CD4-positive, alpha-beta memory T cell (primary cell): ENCODE results near the gene ADGRG3. TPM values are rescaled to one million over a fixed set of nuclear protein-coding genes. Genes with fewer than 3 reads are reported as not detected.
A peak's percentile ranks its signal among the peaks of the same experiment; 100 is the strongest.

Experiments used
- CTCF ChIA-PET: fragments of 350-600 bp; sonication (Branson Sonifier 250); formaldehyde crosslinking; loops from one replicate; lab custom pipeline; 2021; ENCODE audit warnings: inconsistent platforms; ENCODE audit not compliant: partially characterized antibody; lab: Charles Lee
- POLR2A ChIA-PET: fragments of 350-600 bp; sonication (Branson Sonifier 250); formaldehyde crosslinking; loops from one replicate; lab custom pipeline; 2021; ENCODE audit not compliant: partially characterized antibody; lab: Charles Lee
- DNase-seq, 5 donors: peaks; one replicate each; pipeline versions ENCODE4 v3.0.0 to v3.0.0-alpha.2; 2020 to 2022; ENCODE audit warnings: mixed read lengths in 1 of 5
- H3K27ac ChIP-seq: one replicate; pipeline ENCODE4 v1.7.0; 2013; ENCODE audit warnings: low read depth, low read length
- H3K27me3 ChIP-seq: 2 replicates; pipeline ENCODE4 v1.7.0; 2013; ENCODE audit warnings: mild to moderate bottlenecking, low read length, moderate library complexity; ENCODE audit not compliant: insufficient read depth
- H3K36me3 ChIP-seq: 2 replicates; pipeline ENCODE4 v1.7.0; 2013; ENCODE audit warnings: mild to moderate bottlenecking, low read length, moderate library complexity; ENCODE audit not compliant: insufficient read depth
- H3K4me1 ChIP-seq: 2 replicates; pipeline ENCODE4 v1.7.0; 2013; ENCODE audit warnings: mild to moderate bottlenecking, low read length, moderate library complexity; ENCODE audit not compliant: insufficient read depth
- H3K4me3 ChIP-seq, 2 donors: one replicate each; pipeline ENCODE4 v1.7.0; 2013; ENCODE audit warnings: low read length in 2 of 2, mild to moderate bottlenecking in 1 of 2
- H3K9me3 ChIP-seq, 2 donors: one replicate each; pipeline ENCODE4 v1.7.0; 2013; ENCODE audit warnings: low read length in 2 of 2, control low read depth in 1 of 2; ENCODE audit not compliant: control insufficient read depth in 1 of 2
- H3K27ac Mint-ChIP-seq, 7 donors: one replicate each; pipeline ENCODE4 v1.8.0; 2020 to 2021; ENCODE audit warnings: mixed read lengths in 7 of 7, mild to moderate bottlenecking in 6 of 7, inconsistent platforms in 3 of 7, moderate library complexity in 3 of 7
- H3K27me3 Mint-ChIP-seq, 2 donors: one replicate each; pipeline ENCODE4 v1.8.0; 2020 to 2021; ENCODE audit warnings: mixed read lengths in 2 of 2
- H3K36me3 Mint-ChIP-seq, 2 donors: one replicate each; pipeline ENCODE4 v1.8.0; 2020 to 2021; ENCODE audit warnings: mixed read lengths in 2 of 2, inconsistent platforms in 1 of 2, mild to moderate bottlenecking in 1 of 2
- H3K4me1 Mint-ChIP-seq, 4 donors: one replicate each; pipeline ENCODE4 v1.8.0; 2020 to 2021; ENCODE audit warnings: mixed read lengths in 4 of 4, mild to moderate bottlenecking in 1 of 4
- H3K4me3 Mint-ChIP-seq, 8 donors: one replicate each; pipeline ENCODE4 v1.8.0; 2020 to 2021; ENCODE audit warnings: mixed read lengths in 8 of 8, mild to moderate bottlenecking in 7 of 8, moderate library complexity in 6 of 8, inconsistent platforms in 3 of 8
- H3K9me3 Mint-ChIP-seq, 8 donors: one replicate each; pipeline ENCODE4 v1.8.0; 2020 to 2021; ENCODE audit warnings: mixed read lengths in 8 of 8, mild to moderate bottlenecking in 5 of 8, inconsistent platforms in 3 of 8, moderate library complexity in 1 of 8
- intact Hi-C: fragments of 100-400 bp; cut with micrococcal nuclease; formaldehyde crosslinking; loops from one replicate; pipeline ENCODE4 v1.15.1; 2023
- polyA plus RNA-seq, 2 donors: library from polyadenylated mRNA; unstranded; fragments of 300-500 nt; fragmentation: Illumina TruSeq; gene quantifications; one replicate each; pipeline ENCODE4 v1.2.3, GENCODE V29; 2021
- total RNA-seq, 2 experiments: library from RNA; stranded (reverse); gene quantifications; one replicate each; pipeline ENCODE4 v1.2.3, GENCODE V29; 2021

ADGRG3 gene
- total and polyA plus RNA-seq, 4 experiments from 2014 or later, result not detected

GRCh38 chr16:57701759-57702371 lies 33.8 kb downstream of the ADGRG3 start:
- Histone ChIP-seq H3K9me3 (no peaks in the 10 kb centered on the region), H3K27me3 (no peaks in the 10 kb centered on the region), H3K4me1 (no peaks in the 10 kb centered on the region), H3K36me3 (no peaks in the 10 kb centered on the region), H3K27ac (no peak overlapping the region), H3K4me3 (no peak overlapping the region)
- no peaks in the 10 kb centered on the region for H3K4me1 Mint-ChIP-seq
- peaks cover 0 to under 1% of the 10 kb centered on the region in 2 donors for H3K27me3 Mint-ChIP-seq
- no peak overlapping the region for H3K27ac Mint-ChIP-seq
- ChIA-PET POLR2A (no interaction called here), CTCF (no interaction called here)
- peaks cover 0 to 2% (median 0%) of the 10 kb centered on the region in 8 donors for H3K9me3 Mint-ChIP-seq
- no peak for DNase-seq
- H3K4me3 Mint-ChIP-seq, result no peak overlapping the region
- intact Hi-C loops, result no loop called here
- no peaks in the 10 kb centered on the region for H3K36me3 Mint-ChIP-seq

GRCh38 chr16:57703416-57704010 lies 35.4 kb downstream of the ADGRG3 start:
- no peaks in the 10 kb centered on the region for H3K4me1 ChIP-seq
- peaks cover 0 to 9% of the 10 kb centered on the region in 2 donors for H3K27me3 Mint-ChIP-seq
- no peak overlapping the region for H3K4me3 Mint-ChIP-seq
- no peaks in the 10 kb centered on the region for H3K27me3 ChIP-seq
- H3K4me3 ChIP-seq, result no peak overlapping the region
- H3K36me3 Mint-ChIP-seq, result no peaks in the 10 kb centered on the region
- H3K9me3 Mint-ChIP-seq, result peaks cover 0 to 3% (median 0%) of the 10 kb centered on the region in 8 donors
- H3K36me3 ChIP-seq, result no peaks in the 10 kb centered on the region
- ChIA-PET CTCF (interaction anchor here (0.6 kb wide), 1 partner anchor 1254 kb away, joined by 3 read pairs; no protein-coding TSS in a partner anchor), POLR2A (no interaction called here)
- no peaks in the 10 kb centered on the region for H3K4me1 Mint-ChIP-seq
- intact Hi-C loops, result no loop called here
- DNase-seq, result no peak
- H3K27ac ChIP-seq, result no peak overlapping the region
- no peaks in the 10 kb centered on the region for H3K9me3 ChIP-seq
- H3K27ac Mint-ChIP-seq, result no peak overlapping the region

DNA sequence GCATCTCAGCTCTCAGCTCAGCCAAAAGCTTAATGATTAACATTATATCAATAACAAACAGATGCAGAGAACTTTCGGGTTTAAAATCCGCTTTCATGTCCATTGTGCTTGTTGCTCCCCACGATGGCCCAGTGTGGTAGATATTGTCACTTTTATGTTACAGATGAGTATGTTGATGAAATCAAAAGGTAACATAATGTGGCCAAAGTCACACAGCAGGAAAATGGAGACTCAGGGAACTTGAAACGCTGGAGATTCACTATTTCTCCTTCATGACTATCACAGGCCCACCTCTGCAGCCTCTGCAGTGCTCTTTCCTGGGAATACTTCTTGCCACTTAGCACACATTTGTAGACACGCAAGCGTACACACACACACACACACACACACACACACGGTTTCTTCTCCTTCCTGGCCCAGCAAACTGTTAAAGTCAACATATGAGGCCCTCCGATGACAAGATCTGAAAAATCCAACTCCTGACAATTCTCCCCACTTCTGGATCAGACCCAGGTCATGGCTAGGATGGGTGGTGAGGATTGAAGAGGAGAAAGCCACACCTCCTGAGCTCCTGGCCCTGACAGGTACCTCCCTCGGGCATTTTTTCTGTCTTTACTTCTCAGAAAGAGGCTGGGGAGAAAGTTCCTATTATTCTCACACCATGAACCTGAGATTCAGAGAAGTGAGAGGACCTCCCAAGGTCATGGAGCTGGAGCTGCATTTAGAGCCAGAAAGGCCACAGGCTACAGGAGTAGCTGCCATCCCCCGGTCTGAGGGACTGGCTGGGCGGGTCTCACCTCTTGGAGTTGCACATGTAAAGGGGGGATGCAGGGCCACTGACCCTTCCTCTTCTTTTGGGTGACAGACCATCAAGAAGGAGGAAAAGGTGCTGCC lies 36.2 kb downstream of the ADGRG3 start:
- DNase-seq, result no peak
- intact Hi-C loops, result no loop called here
- ChIA-PET POLR2A (no interaction called here), CTCF (interaction anchor here (0.6 kb wide), 1 partner anchor 1255 kb away, joined by 3 read pairs; no protein-coding TSS in a partner anchor)
- Histone ChIP-seq H3K4me3 (no peak overlapping the region), H3K27ac (no peak overlapping the region), H3K9me3 (no peaks in the 10 kb centered on the region), H3K4me1 (no peaks in the 10 kb centered on the region), H3K27me3 (no peaks in the 10 kb centered on the region), H3K36me3 (no peaks in the 10 kb centered on the region)
- peaks cover 0 to 3% (median 0%) of the 10 kb centered on the region in 8 donors for H3K9me3 Mint-ChIP-seq
- peak overlapping the region in 1 of 7 donors; percentile 1 for H3K27ac Mint-ChIP-seq
- H3K4me3 Mint-ChIP-seq, result no peak overlapping the region
- H3K4me1 Mint-ChIP-seq, result no peaks in the 10 kb centered on the region
- no peaks in the 10 kb centered on the region for H3K36me3 Mint-ChIP-seq
- H3K27me3 Mint-ChIP-seq, result peaks cover 0 to 9% of the 10 kb centered on the region in 2 donors

DNA sequence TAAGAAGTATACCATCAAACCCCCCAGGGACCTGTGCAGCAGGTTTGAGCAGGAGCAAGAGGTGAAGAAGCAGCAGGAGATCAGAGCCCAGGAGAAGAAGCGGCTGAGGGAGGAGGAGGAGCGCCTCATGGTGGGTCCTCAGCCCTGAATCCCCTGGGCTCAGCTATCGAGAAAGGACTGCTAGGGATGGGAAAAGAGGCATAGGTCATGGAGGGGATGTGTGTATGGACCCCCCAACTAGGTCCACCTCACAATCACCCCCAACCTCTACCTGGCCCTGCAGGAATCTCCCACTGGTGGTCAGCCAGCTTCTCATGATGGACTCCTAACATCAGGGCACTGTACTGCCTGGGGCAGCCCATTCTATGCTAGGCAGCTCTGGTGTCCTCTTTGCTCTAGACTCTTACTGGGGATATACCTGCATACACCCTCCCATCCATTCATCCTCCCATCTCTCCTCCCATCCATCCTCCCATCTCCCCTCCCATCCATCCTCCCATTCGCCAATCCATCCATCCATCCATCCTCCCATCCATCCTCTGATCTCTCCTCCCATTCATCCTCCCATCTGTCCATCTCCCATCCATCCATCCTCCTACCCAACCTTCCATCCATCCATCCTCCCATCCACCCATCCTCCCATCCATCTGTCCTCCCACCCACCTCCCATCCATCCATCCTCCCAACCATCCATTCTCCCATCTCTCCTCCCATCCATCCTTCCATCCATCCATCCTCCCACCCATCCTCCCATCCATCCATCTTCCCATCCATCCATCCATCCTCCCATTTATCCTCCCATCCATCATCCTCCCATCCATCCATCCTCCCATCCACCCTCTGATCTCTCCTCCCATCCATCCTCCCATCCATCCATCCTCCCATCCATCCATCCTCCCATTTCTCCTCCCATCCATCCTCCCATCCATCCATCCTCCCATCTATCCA lies 37.1 kb downstream of the ADGRG3 start:
- Histone ChIP-seq H3K4me1 (no peaks in the 10 kb centered on the region), H3K4me3 (no peak overlapping the region), H3K9me3 (no peaks in the 10 kb centered on the region), H3K27ac (no peak overlapping the region), H3K36me3 (no peaks in the 10 kb centered on the region), H3K27me3 (no peaks in the 10 kb centered on the region)
- intact Hi-C loops, result no loop called here
- ChIA-PET POLR2A (no interaction called here), CTCF (no interaction called here)
- peaks cover 0 to 9% of the 10 kb centered on the region in 2 donors for H3K27me3 Mint-ChIP-seq
- H3K4me3 Mint-ChIP-seq, result no peak overlapping the region
- no peaks in the 10 kb centered on the region for H3K36me3 Mint-ChIP-seq
- H3K4me1 Mint-ChIP-seq, result no peaks in the 10 kb centered on the region
- DNase-seq, result no peak
- H3K27ac Mint-ChIP-seq, result no peak overlapping the region
- peaks cover 0 to 3% (median 0%) of the 10 kb centered on the region in 8 donors for H3K9me3 Mint-ChIP-seq

DNA sequence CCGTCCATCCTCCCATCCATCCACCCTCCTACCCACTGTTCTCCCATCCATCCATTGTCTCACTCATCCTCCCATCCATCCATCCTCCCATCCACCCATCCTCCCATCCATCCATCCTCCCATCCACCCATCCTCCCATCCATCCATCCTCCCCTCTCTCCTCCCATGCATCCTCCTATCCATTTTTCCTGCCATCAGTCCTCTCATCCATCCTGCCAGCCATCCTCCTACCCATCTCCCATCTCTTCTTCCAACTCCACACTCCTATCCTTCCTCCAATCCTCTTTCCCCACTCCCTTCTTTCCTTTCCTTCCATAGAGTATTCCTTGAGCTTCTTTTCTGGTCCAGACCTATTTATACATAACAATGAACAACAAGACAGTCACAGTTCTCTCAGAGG lies 38.6 kb downstream of the ADGRG3 start:
- no peak overlapping the region for H3K4me3 Mint-ChIP-seq
- CTCF ChIA-PET, result no interaction called here
- H3K27ac Mint-ChIP-seq, result no peak overlapping the region

DNA sequence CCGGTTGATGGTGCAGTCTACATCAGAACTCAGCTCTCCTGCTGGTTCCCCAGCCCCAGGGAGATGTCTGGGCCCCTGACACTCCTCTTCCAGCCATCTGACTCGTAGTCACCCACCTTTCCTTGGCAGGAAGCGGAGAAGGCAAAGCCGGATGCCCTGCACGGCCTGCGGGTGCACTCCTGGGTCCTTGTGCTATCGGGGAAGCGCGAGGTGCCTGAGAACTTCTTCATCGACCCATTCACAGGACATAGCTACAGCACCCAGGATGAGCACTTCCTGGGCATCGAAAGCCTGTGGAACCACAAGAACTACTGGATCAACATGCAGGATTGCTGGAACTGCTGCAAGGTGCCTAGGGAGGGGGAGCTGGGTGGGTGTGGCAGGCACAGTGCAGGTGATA lies 39.2 kb downstream of the ADGRG3 start:
- no peaks in the 10 kb centered on the region for H3K27me3 ChIP-seq
- H3K27me3 Mint-ChIP-seq, result peaks cover 0 to 11% of the 10 kb centered on the region in 2 donors
- no peak for DNase-seq
- no peak overlapping the region for H3K27ac ChIP-seq
- intact Hi-C loops, result no loop called here
- no peaks in the 10 kb centered on the region for H3K36me3 Mint-ChIP-seq
- H3K27ac Mint-ChIP-seq, result no peak overlapping the region
- no peaks in the 10 kb centered on the region for H3K36me3 ChIP-seq
- peaks cover 0 to 3% (median 0%) of the 10 kb centered on the region in 8 donors for H3K9me3 Mint-ChIP-seq
- H3K9me3 ChIP-seq, result no peaks in the 10 kb centered on the region
- H3K4me3 Mint-ChIP-seq, result no peak overlapping the region
- no peaks in the 10 kb centered on the region for H3K4me1 Mint-ChIP-seq
- CTCF ChIA-PET, result no interaction called here
- POLR2A ChIA-PET, result no interaction called here
- no peaks in the 10 kb centered on the region for H3K4me1 ChIP-seq
- H3K4me3 ChIP-seq, result no peak overlapping the region

More for the DNA sequence above, 38.6 kb downstream of the ADGRG3 start:
- peaks cover 0 to 3% (median 0%) of the 10 kb centered on the region in 8 donors for H3K9me3 Mint-ChIP-seq
- POLR2A ChIA-PET, result no interaction called here
- Histone ChIP-seq H3K4me3 (no peak overlapping the region), H3K4me1 (no peaks in the 10 kb centered on the region), H3K27ac (no peak overlapping the region), H3K9me3 (no peaks in the 10 kb centered on the region), H3K27me3 (no peaks in the 10 kb centered on the region), H3K36me3 (no peaks in the 10 kb centered on the region)
- H3K36me3 Mint-ChIP-seq, result no peaks in the 10 kb centered on the region
- intact Hi-C loops, result no loop called here
- no peak for DNase-seq
- H3K4me1 Mint-ChIP-seq, result no peaks in the 10 kb centered on the region
- peaks cover 0 to 9% of the 10 kb centered on the region in 2 donors for H3K27me3 Mint-ChIP-seq
